ENCODE measurements around the gene ITGAD. TPM values are rescaled to one million over a fixed set of nuclear protein-coding genes. Genes with fewer than 3 reads are reported as not detected.

Gene ITGAD
- total and polyA plus RNA-seq, 2 donors (not counting 3 experiments of a cell fraction or from before 2014, with no cell fraction given) = not detected

GRCh38 chr16:31352376-31353115, 40.6 kb upstream of the ITGAD start:
- DNase-seq (ENCODE audit: low read depth, low spot score) (no peak), FAIRE-seq (no peak)
- Histone ChIP-seq H3K27ac (ENCODE audit: insufficient read depth, low read depth, low read length) (no peak overlapping the region), H3K36me3 (ENCODE audit: control insufficient read depth in 2 of 2, extremely low read depth in 1 of 2, insufficient read depth in 2 of 2, low read length in 2 of 2) (no peaks in the 10 kb centered on the region), H3K4me1 (ENCODE audit: control insufficient read depth, extremely low read depth, insufficient read depth, low read length) (peaks cover 4% of the 10 kb centered on the region), H3K79me2 (ENCODE audit: control insufficient read depth, insufficient read depth, low read length) (no peaks in the 10 kb centered on the region), H3K27me3 (ENCODE audit: control insufficient read depth in 2 of 2, insufficient read depth in 2 of 2, low read length in 2 of 2) (no peaks in the 10 kb centered on the region), H3K9me1 (replicated peaks; ENCODE audit: control insufficient read depth, extremely low read depth, insufficient read depth, low read length) (no peaks in the 10 kb centered on the region), H2AFZ (ENCODE audit: low read depth, low read length) (no peak overlapping the region), H3K9ac (replicated peaks; ENCODE audit: extremely low read depth, insufficient read depth, low read length) (no peak overlapping the region), H3K4me2 (ENCODE audit: insufficient read depth, low read length) (no peak overlapping the region), H3K9me3 (replicated peaks; ENCODE audit: control insufficient read depth, insufficient read depth, low read length) (no peaks in the 10 kb centered on the region), H4K20me1 (replicated peaks; ENCODE audit: control insufficient read depth, extremely low read depth, insufficient read depth, low read length) (no peaks in the 10 kb centered on the region), H3K4me3 (replicated peaks in 1 of 3; ENCODE audit: insufficient read depth in 1 of 3, low read depth in 1 of 3, low read length in 3 of 3) (no peak overlapping the region)
- intact Hi-C loops (cut with micrococcal nuclease) (no loop called here), dilution Hi-C loops (cut with MboI; ENCODE audit: extremely low pct_ligation_motif_present, low sequenced_read_pairs) (no loop called here)
- CTCF ChIA-PET = no interaction called here
- POLR2A ChIA-PET = no interaction called here
- TF ChIP-seq POLR2A (IDR thresholded peaks at IDR 0.05; ENCODE audit: low read depth, low read length) = no peak
- TF ChIP-seq FOS (IDR thresholded peaks at IDR 0.05; ENCODE audit: borderline replicate concordance, insufficient read depth, low read length) = no peak
- no peak for TF ChIP-seq MYC (IDR thresholded peaks at IDR 0.05; ENCODE audit: low read depth, low read length)
- TF ChIP-seq POLR2AphosphoS5 (IDR thresholded peaks at IDR 0.05; ENCODE audit: insufficient read depth, low read depth, low read length) = no peak
- no TSS peak for BruUV-seq (replicated peaks)

DNA sequence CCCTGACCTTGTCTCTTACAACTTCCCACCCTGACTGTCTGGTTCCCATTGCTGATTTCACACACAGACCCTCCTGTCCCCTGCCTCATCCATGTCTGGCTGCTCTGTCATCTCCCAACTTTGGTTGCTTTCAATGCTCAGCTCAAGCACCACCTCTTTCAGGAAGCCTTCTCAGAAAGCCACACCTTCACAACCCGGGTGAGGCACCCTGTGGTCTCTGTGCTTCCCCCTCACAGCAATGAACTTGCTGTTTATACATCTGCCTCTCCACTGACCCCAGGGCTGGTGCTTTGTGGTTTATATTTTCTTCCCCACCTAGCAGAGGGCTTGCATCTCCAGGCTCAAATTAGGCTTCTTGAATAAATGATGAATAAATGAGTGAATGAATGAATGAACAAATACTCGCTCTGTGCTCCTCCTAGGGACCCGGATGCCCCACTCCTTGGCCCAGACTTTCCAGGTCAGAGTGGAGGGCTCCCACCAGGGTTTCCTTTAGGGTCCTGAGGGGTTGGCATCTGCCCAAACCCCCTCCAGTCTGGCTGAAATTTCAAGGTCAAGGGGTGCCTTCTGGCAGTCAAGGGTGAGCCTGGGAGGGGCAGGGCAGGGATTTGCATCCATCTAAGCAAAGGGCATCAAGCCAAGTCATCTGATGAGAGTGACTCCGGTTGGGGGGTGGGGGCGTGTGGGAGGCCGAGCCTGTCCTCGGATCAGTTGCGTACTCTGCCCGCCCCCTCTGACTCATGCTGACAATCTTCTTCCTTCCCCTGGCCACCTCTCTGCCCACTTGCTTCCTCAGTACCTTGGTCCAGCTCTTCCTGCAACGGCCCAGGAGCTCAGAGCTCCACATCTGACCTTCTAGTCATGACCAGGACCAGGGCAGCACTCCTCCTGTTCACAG, 38.5 kb upstream of the ITGAD start, which contains the start of gene ITGAX:
ITGAX (plus strand) TSS at position 783 of the 898 bp plus-strand sequence; CDS start at position 862, 79 bp downstream.
- H3K4me3 ChIP-seq (replicated peaks in 1 of 3; ENCODE audit: insufficient read depth in 1 of 3, low read depth in 1 of 3, low read length in 3 of 3) = no peak within 1 kb of the TSS
- no peak within 1 kb of the TSS for H3K4me2 ChIP-seq (ENCODE audit: insufficient read depth, low read length)
- BruUV-seq (replicated peaks) = no TSS peak
- no peaks in the 10 kb centered on the region for H3K9me3 ChIP-seq (replicated peaks; ENCODE audit: control insufficient read depth, insufficient read depth, low read length)
- no peak for TF ChIP-seq EZH2 (IDR thresholded peaks at IDR 0.05; ENCODE audit: borderline replicate concordance, low read depth, low read length, severe bottlenecking)
- TF ChIP-seq JUN (IDR thresholded peaks at IDR 0.05; ENCODE audit: borderline replicate concordance, insufficient read depth, insufficient read length, low read depth) = peak; percentile 24
- no peak for TF ChIP-seq POLR2AphosphoS5 (IDR thresholded peaks at IDR 0.05; ENCODE audit: insufficient read depth, low read depth, low read length)
- TF ChIP-seq FOS (IDR thresholded peaks at IDR 0.05; ENCODE audit: borderline replicate concordance, insufficient read depth, low read length) = peak; percentile 75
- peaks cover 4% of the 10 kb centered on the region for H3K4me1 ChIP-seq (ENCODE audit: control insufficient read depth, extremely low read depth, insufficient read depth, low read length)
- H3K79me2 ChIP-seq (ENCODE audit: control insufficient read depth, insufficient read depth, low read length) = no peaks in the 10 kb centered on the region
- peak; percentile 34 for DNase-seq (ENCODE audit: low read depth, low spot score)
- POLR2A ChIA-PET = no interaction called here
- no peak within 1 kb of the TSS for H3K27ac ChIP-seq (ENCODE audit: insufficient read depth, low read depth, low read length)
- no peaks in the 10 kb centered on the region for H3K9me1 ChIP-seq (replicated peaks; ENCODE audit: control insufficient read depth, extremely low read depth, insufficient read depth, low read length)
- intact Hi-C loops (cut with micrococcal nuclease) = no loop called here
- peak within 1 kb of the TSS; percentile 21 for H2AFZ ChIP-seq (ENCODE audit: low read depth, low read length)
- dilution Hi-C loops (cut with MboI; ENCODE audit: extremely low pct_ligation_motif_present, low sequenced_read_pairs) = no loop called here
- FAIRE-seq = peak; percentile 37
- H4K20me1 ChIP-seq (replicated peaks; ENCODE audit: control insufficient read depth, extremely low read depth, insufficient read depth, low read length) = no peaks in the 10 kb centered on the region
- H3K9ac ChIP-seq (replicated peaks; ENCODE audit: extremely low read depth, insufficient read depth, low read length) = no peak within 1 kb of the TSS
- CTCF ChIA-PET = interaction anchor here (1.6 kb wide), 1 partner anchor 35 kb away, joined by 3 read pairs; no protein-coding TSS in a partner anchor
- H3K27me3 ChIP-seq (ENCODE audit: control insufficient read depth in 2 of 2, insufficient read depth in 2 of 2, low read length in 2 of 2) = no peaks in the 10 kb centered on the region
- no peaks in the 10 kb centered on the region for H3K36me3 ChIP-seq (ENCODE audit: control insufficient read depth in 2 of 2, extremely low read depth in 1 of 2, insufficient read depth in 2 of 2, low read length in 2 of 2)

All from endothelial cell of umbilical vein (primary cell).